ENCODE results near the gene FA2H. TPM values are rescaled to one million over a fixed set of nuclear protein-coding genes. Genes with fewer than 3 reads are reported as not detected.
"Not testable (repeated sequence)": the region's sequence is repeated elsewhere in the genome, so short reads cannot be mapped to it uniquely, and the experiment has no call there.

The FA2H gene
- total and polyA plus RNA-seq, 2 donors from 2014 or later: 4.2 to 10.3 TPM

GRCh38 chr16:74673876-74674275 lies 100.7 kb downstream of the FA2H start:
- intact Hi-C loops (cut with DNase I): no loop called here
- TF ChIP-seq CTCF (IDR thresholded peaks at IDR 0.05; ENCODE audit: borderline replicate concordance, extremely low read depth, insufficient read depth): no peak
- Histone ChIP-seq H3K36me3 (ENCODE audit: control insufficient read depth in 2 of 3, insufficient read depth in 3 of 3, low read length in 3 of 3) (no peaks in the 10 kb centered on the region), H3K4me1 (ENCODE audit: control insufficient read depth in 2 of 3, insufficient read depth in 2 of 3, low read depth in 1 of 3, low read length in 3 of 3) (no peaks in the 10 kb centered on the region), H3K9ac (ENCODE audit: low read length in 3 of 3) (no peak overlapping the region), H3K27ac (ENCODE audit: low read depth in 2 of 2, low read length in 2 of 2) (no peak overlapping the region), H3K4me3 (ENCODE audit: low read length in 3 of 3) (no peak overlapping the region), H3K27me3 (ENCODE audit: control insufficient read depth, insufficient read depth, low read length) (no peaks in the 10 kb centered on the region), H3K9me3 (ENCODE audit: control insufficient read depth in 2 of 3, insufficient read depth in 1 of 3, low read length in 3 of 3) (no peaks in the 10 kb centered on the region)
- FAIRE-seq: no peak
- no peak for DNase-seq

- H3K36me3 ChIP-seq (ENCODE audit: control insufficient read depth in 2 of 3, insufficient read depth in 3 of 3, low read length in 3 of 3); H3K4me1 ChIP-seq (ENCODE audit: control insufficient read depth in 2 of 3, insufficient read depth in 2 of 3, low read depth in 1 of 3, low read length in 3 of 3); H3K4me3 ChIP-seq (ENCODE audit: low read length in 3 of 3); H3K9me3 ChIP-seq (ENCODE audit: control insufficient read depth in 2 of 3, insufficient read depth in 1 of 3, low read length in 3 of 3); FAIRE-seq; DNase-seq; H3K9ac ChIP-seq (ENCODE audit: low read length in 3 of 3); intact Hi-C loops (cut with DNase I); H3K27me3 ChIP-seq (ENCODE audit: control insufficient read depth, insufficient read depth, low read length); H3K27ac ChIP-seq (ENCODE audit: low read depth in 2 of 2, low read length in 2 of 2): not testable (repeated sequence)
These were observed 105.7 kb downstream of the FA2H start for GRCh38 chr16:74668877-74669276.

GRCh38 chr16:74667255-74667700 lies 107.3 kb downstream of the FA2H start:
- Histone ChIP-seq H3K4me3 (ENCODE audit: low read length in 3 of 3) (peak overlapping the region; percentile 79 to 91 (median 88)), H3K27ac (ENCODE audit: low read depth in 2 of 2, low read length in 2 of 2) (no peak overlapping the region), H3K27me3 (ENCODE audit: control insufficient read depth, insufficient read depth, low read length) (no peaks in the 10 kb centered on the region), H3K36me3 (ENCODE audit: control insufficient read depth in 2 of 3, insufficient read depth in 3 of 3, low read length in 3 of 3) (peaks cover 0 to 13% (median 10%) of the 10 kb centered on the region in 3 donors), H3K4me1 (ENCODE audit: control insufficient read depth in 2 of 3, insufficient read depth in 2 of 3, low read depth in 1 of 3, low read length in 3 of 3) (no peaks in the 10 kb centered on the region), H3K9ac (ENCODE audit: low read length in 3 of 3) (peak overlapping the region; percentile 57 to 82 (median 65)), H3K9me3 (ENCODE audit: control insufficient read depth in 2 of 3, insufficient read depth in 1 of 3, low read length in 3 of 3) (no peaks in the 10 kb centered on the region)
- intact Hi-C loops (cut with DNase I): no loop called here
- no peak for FAIRE-seq
- peak; percentile 27 to 75 (median 57) for DNase-seq
- TF ChIP-seq CTCF (IDR thresholded peaks at IDR 0.05; ENCODE audit: borderline replicate concordance, extremely low read depth, insufficient read depth): no peak

GRCh38 chr16:74666425-74667254 lies 108.0 kb downstream of the FA2H start, which contains the start of gene RFWD3:
Gene RFWD3 (minus strand): TSS chr16:74666877. CDS start chr16:74661449, 5,428 bp downstream.
- no peak for TF ChIP-seq CTCF (IDR thresholded peaks at IDR 0.05; ENCODE audit: borderline replicate concordance, extremely low read depth, insufficient read depth)
- H3K27ac ChIP-seq (ENCODE audit: low read depth in 2 of 2, low read length in 2 of 2): peak within 1 kb of the TSS in 1 of 2 donors; percentile 43
- intact Hi-C loops (cut with DNase I): no loop called here
- peak within 1 kb of the TSS; percentile 77 to 85 (median 82) for H3K9ac ChIP-seq (ENCODE audit: low read length in 3 of 3)
- H3K4me3 ChIP-seq (ENCODE audit: low read length in 3 of 3): peak within 1 kb of the TSS; percentile 88 to 91 (median 89)
- H3K9me3 ChIP-seq (ENCODE audit: control insufficient read depth in 2 of 3, insufficient read depth in 1 of 3, low read length in 3 of 3): no peaks in the 10 kb centered on the region
- peak; percentile 98 to 99 (median 98) for DNase-seq
- no peaks in the 10 kb centered on the region for H3K4me1 ChIP-seq (ENCODE audit: control insufficient read depth in 2 of 3, insufficient read depth in 2 of 3, low read depth in 1 of 3, low read length in 3 of 3)
- peak; percentile 99 for FAIRE-seq
- H3K27me3 ChIP-seq (ENCODE audit: control insufficient read depth, insufficient read depth, low read length): no peaks in the 10 kb centered on the region
- peaks cover 0 to 13% (median 10%) of the 10 kb centered on the region in 3 donors for H3K36me3 ChIP-seq (ENCODE audit: control insufficient read depth in 2 of 3, insufficient read depth in 3 of 3, low read length in 3 of 3)

All from kidney (tissue), 14 donors.